Measurements from ENCODE around the gene CCL21.

DNA sequence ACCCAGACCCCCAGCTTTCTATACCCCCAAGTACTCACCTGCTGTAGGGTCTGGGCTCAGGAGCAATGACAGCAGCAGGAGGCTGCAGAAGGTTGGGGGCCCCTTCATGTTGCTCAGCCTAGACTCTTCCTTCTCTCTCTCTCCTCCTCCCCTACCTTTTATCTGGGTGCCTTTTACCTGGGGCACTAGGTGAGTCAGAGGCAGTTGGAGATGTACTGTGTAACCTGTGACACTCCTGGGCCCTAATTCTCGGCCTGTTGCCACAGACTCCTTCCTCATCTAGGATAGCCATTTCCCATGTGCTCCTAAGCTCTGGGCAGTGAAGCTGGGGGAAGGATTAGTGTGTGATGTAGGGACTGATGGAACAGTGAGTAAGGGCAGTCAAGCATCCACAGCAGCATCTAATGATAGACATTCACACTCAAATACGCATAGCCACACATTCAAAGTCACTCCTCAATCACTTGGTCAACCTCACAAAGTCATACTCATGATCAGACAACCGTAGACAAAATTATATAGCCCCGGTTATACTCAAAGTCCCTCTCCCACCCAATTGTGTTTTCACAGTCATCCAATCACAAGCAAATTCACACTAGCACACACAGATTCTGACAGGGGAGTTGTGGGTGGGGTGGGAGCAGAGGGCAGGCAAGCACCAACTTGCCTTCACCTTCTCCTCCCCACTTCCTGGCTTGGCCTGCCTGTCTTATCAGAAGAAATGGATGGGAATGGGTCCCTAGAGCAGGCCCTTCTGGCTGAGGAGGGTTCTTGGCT is 47.2 kb downstream of the CCL21 start, which contains the start of gene CCL27:
- TF ChIP-seq CTCF (IDR thresholded peaks at IDR 0.05) (no peak), POLR2A (IDR thresholded peaks at IDR 0.05) (no peak)
